H9 (cell line): ENCODE measurements around the gene EPHA4. TPM values are rescaled to one million over a fixed set of nuclear protein-coding genes. Genes with fewer than 3 reads are reported as not detected.

Experiments
- DNase-seq: peaks from one replicate; pipeline ENCODE4 v3.0.0-alpha.2; 2017
- H2AFZ ChIP-seq: one replicate; pipeline ENCODE4 v1.6.1; 2013; ENCODE audit warnings: mild to moderate bottlenecking, low read length, control low read depth, moderate library complexity
- H2AK5ac ChIP-seq: 2 replicates; pipeline ENCODE4 v1.6.1; 2013; ENCODE audit warnings: low read length, control low read depth, mixed read lengths; ENCODE audit not compliant: insufficient read length
- H2BK120ac ChIP-seq: one replicate; pipeline ENCODE4 v1.6.1; 2013; ENCODE audit warnings: low read depth, mild to moderate bottlenecking, low read length, control low read depth, inconsistent platforms; ENCODE audit not compliant: poor library complexity, severe bottlenecking
- H2BK12ac ChIP-seq: 2 replicates; pipeline ENCODE4 v1.6.1; 2013; ENCODE audit warnings: low read length, control low read depth, mixed read lengths, low read depth; ENCODE audit not compliant: insufficient read length
- H2BK15ac ChIP-seq: 2 replicates; pipeline ENCODE4 v1.6.1; 2013; ENCODE audit warnings: low read depth, low read length, control low read depth
- H2BK20ac ChIP-seq: one replicate; pipeline ENCODE4 v1.6.1; 2013; ENCODE audit warnings: low read depth, mild to moderate bottlenecking, low read length, control low read depth, inconsistent platforms; ENCODE audit not compliant: poor library complexity, severe bottlenecking
- H2BK5ac ChIP-seq: 2 replicates; pipeline ENCODE4 v1.6.1; 2013; ENCODE audit warnings: low read length, control low read depth, mixed read lengths; ENCODE audit not compliant: insufficient read length
- H3K14ac ChIP-seq: 2 replicates; pipeline ENCODE4 v1.6.1; 2013; ENCODE audit warnings: low read length, control low read depth; ENCODE audit not compliant: insufficient read depth
- H3K18ac ChIP-seq: 2 replicates; pipeline ENCODE4 v1.6.1; 2013; ENCODE audit warnings: low read depth, mild to moderate bottlenecking, mixed read lengths, low read length, control low read depth; ENCODE audit not compliant: insufficient read length
- H3K23ac ChIP-seq: 2 replicates; pipeline ENCODE4 v1.6.1; 2013; ENCODE audit warnings: low read length, control low read depth, mixed read lengths, low read depth; ENCODE audit not compliant: insufficient read length
- H3K23me2 ChIP-seq: 2 replicates; pipeline ENCODE4 v1.6.1; 2013; ENCODE audit warnings: low read depth, mild to moderate bottlenecking, mixed read lengths, low read length, control low read depth; ENCODE audit not compliant: insufficient read length, poor library complexity, severe bottlenecking
- H3K27ac ChIP-seq: 2 replicates; pipeline ENCODE4 v1.5.1; 2013; ENCODE audit warnings: low read length, control low read depth, mixed read lengths, low read depth; ENCODE audit not compliant: insufficient read length
- H3K27me3 ChIP-seq: 2 replicates; pipeline ENCODE4 v1.6.1; 2013; ENCODE audit warnings: low read length, control low read depth, inconsistent platforms; ENCODE audit not compliant: insufficient read depth
- H3K4ac ChIP-seq: 2 replicates; pipeline ENCODE4 v1.6.1; 2013; ENCODE audit warnings: low read depth, mild to moderate bottlenecking, control low read depth, inconsistent platforms, low read length, moderate library complexity
- H3K4me1 ChIP-seq: 2 replicates; pipeline ENCODE4 v1.6.1; 2013; ENCODE audit warnings: low read length, control low read depth, inconsistent platforms; ENCODE audit not compliant: insufficient read depth
- H3K4me2 ChIP-seq: 2 replicates; pipeline ENCODE4 v1.6.1; 2013; ENCODE audit warnings: low read length, control low read depth, mixed read lengths; ENCODE audit not compliant: insufficient read length, insufficient read depth
- H3K56ac ChIP-seq: 2 replicates; pipeline ENCODE4 v1.6.1; 2013; ENCODE audit warnings: low read depth, mild to moderate bottlenecking, mixed read lengths, low read length, control low read depth; ENCODE audit not compliant: insufficient read length
- H3K79me1 ChIP-seq: 2 replicates; pipeline ENCODE4 v1.6.1; 2013; ENCODE audit warnings: low read depth, mild to moderate bottlenecking, moderate library complexity, low read length, control low read depth, inconsistent platforms; ENCODE audit not compliant: insufficient read depth, poor library complexity, severe bottlenecking
- H3K79me2 ChIP-seq: 2 replicates; pipeline ENCODE4 v1.6.1; 2013; ENCODE audit warnings: low read length, control low read depth, inconsistent platforms; ENCODE audit not compliant: insufficient read depth
- H3K9ac ChIP-seq: 2 replicates; pipeline ENCODE4 v1.6.1; 2013; ENCODE audit warnings: low read length, control low read depth, mixed read lengths; ENCODE audit not compliant: insufficient read length; ENCODE audit errors: extremely low read depth
- H3K9me3 ChIP-seq: one replicate; pipeline ENCODE4 v1.6.1; 2013; ENCODE audit warnings: low read depth, low read length, inconsistent platforms; ENCODE audit not compliant: control insufficient read depth
- H3T11ph ChIP-seq: one replicate; pipeline ENCODE4 v1.6.1; 2013; ENCODE audit warnings: mild to moderate bottlenecking, low read length, control low read depth, inconsistent platforms
- H4K20me1 ChIP-seq: one replicate; pipeline ENCODE4 v1.6.1; 2013; ENCODE audit not compliant: control insufficient read depth, insufficient read length, insufficient read depth
- H4K5ac ChIP-seq: 2 replicates; pipeline ENCODE4 v1.6.1; 2013; ENCODE audit warnings: low read depth, mild to moderate bottlenecking, mixed read lengths, low read length, control low read depth; ENCODE audit not compliant: insufficient read length
- H4K8ac ChIP-seq: replicated peaks from 2 replicates; pipeline ENCODE4 v1.6.1; 2013; ENCODE audit warnings: low read length, control low read depth, mixed read lengths, low read depth; ENCODE audit not compliant: insufficient read length
- H4K91ac ChIP-seq: 2 replicates; pipeline ENCODE4 v1.6.1; 2013; ENCODE audit warnings: low read depth, mild to moderate bottlenecking, moderate library complexity, mixed read lengths, low read length, control low read depth; ENCODE audit not compliant: insufficient read length
- H3K27ac Mint-ChIP-seq, 3 experiments: 2 replicates in 2 of 3; 3 replicates in 1 of 3; pipeline ENCODE4 v1.8.0; 2020 to 2021; ENCODE audit warnings: mixed read lengths in 3 of 3, mild to moderate bottlenecking in 1 of 3, moderate library complexity in 1 of 3
- H3K27me3 Mint-ChIP-seq: 2 replicates; pipeline ENCODE4 v1.8.0; 2021; ENCODE audit warnings: low read depth, mild to moderate bottlenecking, moderate library complexity, mixed read lengths
- H3K36me3 Mint-ChIP-seq, 3 experiments: 2 replicates in 2 of 3; 3 replicates in 1 of 3; pipeline ENCODE4 v1.8.0; 2020 to 2021; ENCODE audit warnings: low read depth in 3 of 3, mixed read lengths in 3 of 3; ENCODE audit not compliant: insufficient read depth in 1 of 3
- H3K4me1 Mint-ChIP-seq, 2 experiments: 2 replicates each; pipeline ENCODE4 v1.8.0; 2020; ENCODE audit warnings: mixed read lengths in 2 of 2
- H3K4me3 Mint-ChIP-seq, 2 experiments: 2 replicates in 1 of 2; 3 replicates in 1 of 2; pipeline ENCODE4 v1.8.0; 2020 to 2021; ENCODE audit warnings: mild to moderate bottlenecking in 2 of 2, mixed read lengths in 2 of 2, moderate library complexity in 1 of 2
- H3K9me3 Mint-ChIP-seq, 2 experiments: 2 replicates in 1 of 2; 3 replicates in 1 of 2; pipeline ENCODE4 v1.8.0; 2020; ENCODE audit warnings: mild to moderate bottlenecking in 2 of 2, mixed read lengths in 2 of 2, moderate library complexity in 1 of 2
- CTCF ChIP-seq: fragments of 200-600 bp; sonication (generic); conservative IDR thresholded peaks from 3 replicates; pipeline ENCODE4 v1.8.0; 2021; ENCODE audit warnings: antibody characterized with exemption, mild to moderate bottlenecking
- WGBS: extraction: QIAGEN DNeasy Blood & Tissue Kit; methylation state at CpG from one replicate; pipeline ENCODE4 v1.1.7; 2013; ENCODE audit warnings: missing lambda C conversion rate, low lambda C conversion rate, mixed read lengths; ENCODE audit not compliant: insufficient read length; ENCODE audit errors: extremely low coverage; 5-methylcytosine and 5-hydroxymethylcytosine counted together
- total RNA-seq: library from RNA; stranded (reverse); gene quantifications from 2 replicates; pipeline ENCODE4 v1.2.1, GENCODE V29; 2021

EPHA4 gene
- total RNA-seq, 1 experiment from 2014 or later, result 25.1 TPM

- no peak overlapping the region for H3K27ac Mint-ChIP-seq
- no peaks in the 10 kb centered on the region for H3K9me3 Mint-ChIP-seq
- no peak for DNase-seq
- Histone ChIP-seq H3K9ac (no peak overlapping the region), H2BK5ac (no peak overlapping the region), H3K14ac (no peak overlapping the region), H3K27ac (no peak overlapping the region), H3K79me1 (peaks cover 4% of the 10 kb centered on the region), H4K91ac (no peak overlapping the region), H3K4me2 (no peak overlapping the region), H2BK20ac (no peak overlapping the region), H3K4me1 (no peaks in the 10 kb centered on the region), H3K79me2 (no peaks in the 10 kb centered on the region), H2AFZ (no peak overlapping the region), H2BK120ac (peak overlapping the region; percentile 77), H3K9me3 (no peaks in the 10 kb centered on the region), H4K20me1 (no peaks in the 10 kb centered on the region), H4K8ac (no peak overlapping the region), H3K18ac (no peak overlapping the region), H4K5ac (no peak overlapping the region), H3K23me2 (no peaks in the 10 kb centered on the region), H3K23ac (no peak overlapping the region), H3K56ac (no peak overlapping the region), H3K4ac (no peak overlapping the region), H2BK15ac (no peak overlapping the region), H2BK12ac (no peak overlapping the region), H3K27me3 (no peaks in the 10 kb centered on the region), H3T11ph (no peak overlapping the region), H2AK5ac (no peak overlapping the region)
- H3K4me1 Mint-ChIP-seq, result peaks cover 10 to 38% of the 10 kb centered on the region in 2 experiments
- peaks cover 3 to 22% (median 15%) of the 10 kb centered on the region in 3 experiments; a peak in 6 of 7 replicates for H3K36me3 Mint-ChIP-seq
- peaks cover 5% of the 10 kb centered on the region for H3K27me3 Mint-ChIP-seq
- no CpG with 5 or more reads among the region's 1 CpG for WGBS
- TF ChIP-seq CTCF, result no peak
- no peak overlapping the region for H3K4me3 Mint-ChIP-seq
These were observed 9.9 kb downstream of the EPHA4 start for GRCh38 chr2:221562226-221562625.
